ENCODE measurements around the gene PANK4.

- no peak for TF ChIP-seq POLR2A (IDR thresholded peaks at IDR 0.05; ENCODE audit: control extremely low read depth in 1 of 2, low read depth in 2 of 2, low read length in 2 of 2)
- TF ChIP-seq CTCF (IDR thresholded peaks at IDR 0.05; ENCODE audit: control extremely low read depth in 1 of 3, insufficient read depth in 1 of 3, low read depth in 1 of 3, low read length in 3 of 3), result no peak
- no peak for TF ChIP-seq POLR2AphosphoS5 (IDR thresholded peaks at IDR 0.05; ENCODE audit: low read depth, low read length)
- TF ChIP-seq CHD7 (IDR thresholded peaks at IDR 0.05; ENCODE audit: insufficient replicate concordance, low read length), result no peak
- no peak for TF ChIP-seq NANOG (IDR thresholded peaks at IDR 0.05; ENCODE audit: insufficient read depth, low read depth, low read length, poor library complexity, severe bottlenecking)
- TF ChIP-seq EZH2 (IDR thresholded peaks at IDR 0.05; ENCODE audit: low read depth, low read length, severe bottlenecking), result no peak
- no peak for TF ChIP-seq TAF1 (IDR thresholded peaks at IDR 0.05; ENCODE audit: low read depth, low read length)
- no peak for TF ChIP-seq NRF1 (IDR thresholded peaks at IDR 0.05; ENCODE audit: low read depth, low read length)
- TF ChIP-seq MAX (IDR thresholded peaks at IDR 0.05), result no peak
- no peak for TF ChIP-seq HDAC6 (IDR thresholded peaks at IDR 0.05; ENCODE audit: low read depth, low read length)
Observed at GRCh38 chr1:2504949-2505272, 21.5 kb downstream of the PANK4 start.

Measured in H1 (cell line).